ENCODE data around the gene PSME2.

GRCh38 chr14:24181371-24182077, 35.1 kb upstream of the PSME2 start:
- TF ChIP-seq, protein P1, sequence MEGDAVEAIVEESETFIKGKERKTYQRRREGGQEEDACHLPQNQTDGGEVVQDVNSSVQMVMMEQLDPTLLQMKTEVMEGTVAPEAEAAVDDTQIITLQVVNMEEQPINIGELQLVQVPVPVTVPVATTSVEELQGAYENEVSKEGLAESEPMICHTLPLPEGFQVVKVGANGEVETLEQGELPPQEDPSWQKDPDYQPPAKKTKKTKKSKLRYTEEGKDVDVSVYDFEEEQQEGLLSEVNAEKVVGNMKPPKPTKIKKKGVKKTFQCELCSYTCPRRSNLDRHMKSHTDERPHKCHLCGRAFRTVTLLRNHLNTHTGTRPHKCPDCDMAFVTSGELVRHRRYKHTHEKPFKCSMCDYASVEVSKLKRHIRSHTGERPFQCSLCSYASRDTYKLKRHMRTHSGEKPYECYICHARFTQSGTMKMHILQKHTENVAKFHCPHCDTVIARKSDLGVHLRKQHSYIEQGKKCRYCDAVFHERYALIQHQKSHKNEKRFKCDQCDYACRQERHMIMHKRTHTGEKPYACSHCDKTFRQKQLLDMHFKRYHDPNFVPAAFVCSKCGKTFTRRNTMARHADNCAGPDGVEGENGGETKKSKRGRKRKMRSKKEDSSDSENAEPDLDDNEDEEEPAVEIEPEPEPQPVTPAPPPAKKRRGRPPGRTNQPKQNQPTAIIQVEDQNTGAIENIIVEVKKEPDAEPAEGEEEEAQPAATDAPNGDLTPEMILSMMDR (IDR thresholded peaks at IDR 0.05): no peak
- no peak for TF ChIP-seq USF2 (IDR thresholded peaks at IDR 0.05)
- no peak for TF ChIP-seq POLR2A (IDR thresholded peaks at IDR 0.05; ENCODE audit: low read length)
- TF ChIP-seq KDM1A (IDR thresholded peaks at IDR 0.05; ENCODE audit: low read depth): no peak
- no peak for TF ChIP-seq E2F6 (IDR thresholded peaks at IDR 0.05; ENCODE audit: borderline replicate concordance, low read depth)
- no peak for TF ChIP-seq MAZ (IDR thresholded peaks at IDR 0.05; ENCODE audit: borderline replicate concordance, low read depth, low read length)
- no peak for TF ChIP-seq CHD4 (IDR thresholded peaks at IDR 0.05; ENCODE audit: borderline replicate concordance)
- TF ChIP-seq RNF2 (IDR thresholded peaks at IDR 0.05; ENCODE audit: borderline replicate concordance, low read depth): no peak
- TF ChIP-seq EHMT2 (IDR thresholded peaks at IDR 0.05; ENCODE audit: low read depth): no peak
